Testis (tissue), 3 donors: ENCODE results near the gene JADE3. TPM values are rescaled to one million over a fixed set of nuclear protein-coding genes. Genes with fewer than 3 reads are reported as not detected.

Experiments used
- DNase-seq: peaks from one replicate; pipeline ENCODE4 v3.0.0-alpha.2; 2019
- H3K27ac ChIP-seq, 2 donors: fragments of 200-600 bp; sonication (generic); one replicate each; pipeline ENCODE4 v1.5.1; 2019
- H3K27me3 ChIP-seq: fragments of 200-600 bp; sonication (generic); one replicate; pipeline ENCODE4 v1.5.1; 2019
- H3K36me3 ChIP-seq: fragments of 200-600 bp; sonication (generic); one replicate; pipeline ENCODE4 v1.5.1; 2017; ENCODE audit warnings: low read depth; ENCODE audit errors: missing control alignments
- H3K4me1 ChIP-seq: fragments of 200-600 bp; sonication (generic); one replicate; pipeline ENCODE4 v1.5.1; 2019
- H3K4me3 ChIP-seq, 2 donors: fragments of 200-600 bp; sonication (generic); one replicate each; pipeline ENCODE4 v1.5.1; 2017 to 2019
- H3K9me3 ChIP-seq: fragments of 200-600 bp; sonication (generic); one replicate; pipeline ENCODE4 v1.5.1; 2017
- CTCF ChIP-seq, 3 experiments: fragments of 450-650 bp in 2 of 3; fragments of 200-600 bp in 1 of 3; sonication (generic) in 1 of 3; IDR thresholded peaks; one replicate each; pipeline ENCODE4 v1.5.1; 2016 to 2019; ENCODE audit warnings: antibody characterized with exemption in 3 of 3, mild to moderate bottlenecking in 2 of 3, moderate library complexity in 1 of 3
- POLR2A ChIP-seq: fragments of 450-650 bp; IDR thresholded peaks from one replicate; pipeline ENCODE4 v1.6.1; 2017; ENCODE audit warnings: antibody characterized with exemption, mild to moderate bottlenecking, moderate library complexity
- WGBS, 2 donors: methylation state at CpG; one replicate each; pipeline ENCODE4 v1.1.5; 2018; 5-methylcytosine and 5-hydroxymethylcytosine counted together
- intact Hi-C: fragments of 100-400 bp; cut with DNase I; formaldehyde crosslinking; loops from one replicate; pipeline ENCODE4 v1.15.1; 2023; ENCODE audit warnings: low total_unique reads
- polyA plus RNA-seq: library from polyadenylated mRNA; stranded (reverse); fragments of 350-450 nt; fragmentation: Illumina TruSeq; extraction: RNeasy Lipid Tissue Mini Kit (QIAGEN cat#74804); gene quantifications from one replicate; pipeline ENCODE4 v1.2.3, GENCODE V29; 2014; ENCODE audit warnings: low read depth, low replicate concordance; ENCODE audit not compliant: insufficient read depth
- total RNA-seq, 2 donors: library from RNA; depleted of rRNA; stranded (reverse); fragments of >200 nt; gene quantifications; one replicate each; pipeline ENCODE4 v1.2.3, GENCODE V29; 2016

The JADE3 gene
- total and polyA plus RNA-seq, 3 donors from 2014 or later, result 22.9 to 33.1 (median 23.0) TPM

GRCh38 chrX:46984705-46985104 lies 72.5 kb downstream of the JADE3 start:
- no peaks in the 10 kb centered on the region for H3K4me1 ChIP-seq
- TF ChIP-seq POLR2A, result no peak
- no peak for TF ChIP-seq CTCF (IDR thresholded peaks at IDR 0.05)
- 85 to 90% methylated on average over 3 of the region's 3 CpGs for WGBS, 2 donors
- no peaks in the 10 kb centered on the region for H3K9me3 ChIP-seq
- H3K27ac ChIP-seq, result no peak overlapping the region
- no peak for DNase-seq
- no peak overlapping the region for H3K4me3 ChIP-seq
- H3K27me3 ChIP-seq, result no peaks in the 10 kb centered on the region
- no peaks in the 10 kb centered on the region for H3K36me3 ChIP-seq
- intact Hi-C loops, result no loop called here

GRCh38 chrX:46989548-46989947 lies 77.3 kb downstream of the JADE3 start:
- H3K4me1 ChIP-seq, result no peaks in the 10 kb centered on the region
- no peak for DNase-seq
- no peaks in the 10 kb centered on the region for H3K36me3 ChIP-seq
- no peak overlapping the region for H3K27ac ChIP-seq
- no peaks in the 10 kb centered on the region for H3K9me3 ChIP-seq
- no peak overlapping the region for H3K4me3 ChIP-seq
- intact Hi-C loops, result no loop called here
- no peak for TF ChIP-seq POLR2A
- TF ChIP-seq CTCF (IDR thresholded peaks at IDR 0.05), result no peak
- H3K27me3 ChIP-seq, result no peaks in the 10 kb centered on the region

GRCh38 chrX:46991664-46992063 lies 79.4 kb downstream of the JADE3 start:
- Histone ChIP-seq H3K27me3 (no peaks in the 10 kb centered on the region), H3K9me3 (no peaks in the 10 kb centered on the region), H3K27ac (no peak overlapping the region), H3K4me3 (no peak overlapping the region), H3K4me1 (no peaks in the 10 kb centered on the region), H3K36me3 (no peaks in the 10 kb centered on the region)
- WGBS, 2 donors, result 39 to 86% methylated on average over 2 of the region's 2 CpGs
- TF ChIP-seq POLR2A (no peak), CTCF (IDR thresholded peaks at IDR 0.05) (no peak)
- DNase-seq, result no peak
- intact Hi-C loops, result no loop called here

- 81 to 90% methylated on average over 3 to 5 of the region's 6 CpGs for WGBS, 2 donors
- Histone ChIP-seq H3K27ac (no peak overlapping the region), H3K27me3 (no peaks in the 10 kb centered on the region), H3K36me3 (no peaks in the 10 kb centered on the region), H3K4me3 (no peak overlapping the region), H3K4me1 (no peaks in the 10 kb centered on the region), H3K9me3 (no peaks in the 10 kb centered on the region)
- intact Hi-C loops, result no loop called here
- no peak for DNase-seq
- no peak for TF ChIP-seq POLR2A
- no peak for TF ChIP-seq CTCF (IDR thresholded peaks at IDR 0.05)
Observed at GRCh38 chrX:46992070-46992469, 79.8 kb downstream of the JADE3 start.

- no peak for DNase-seq
- intact Hi-C loops, result no loop called here
Observed at GRCh38 chrX:46994096-46994495, 81.9 kb downstream of the JADE3 start.

More at GRCh38 chrX:46994096-46994495, 81.9 kb downstream of the JADE3 start:
- H3K27ac ChIP-seq, result no peak overlapping the region
- no peaks in the 10 kb centered on the region for H3K27me3 ChIP-seq
- H3K9me3 ChIP-seq, result no peaks in the 10 kb centered on the region
- TF ChIP-seq CTCF (IDR thresholded peaks at IDR 0.05) (no peak), POLR2A (no peak)
- H3K4me3 ChIP-seq, result no peak overlapping the region
- H3K4me1 ChIP-seq, result no peaks in the 10 kb centered on the region
- H3K36me3 ChIP-seq, result no peaks in the 10 kb centered on the region
